Activated CD4-positive, CD25-positive, alpha-beta regulatory T cell treated with anti-CD3 and anti-CD28 coated beads, Interleukin-2, amount 50 U/mL, for 16 hours (primary cell): ENCODE results near the gene EFNB1.

Source experiments
- DNase-seq: peaks from one replicate; pipeline ENCODE4 v3.0.0-alpha.2; 2020; ENCODE audit warnings: low read depth, low spot score

EFNB1 gene

DNA sequence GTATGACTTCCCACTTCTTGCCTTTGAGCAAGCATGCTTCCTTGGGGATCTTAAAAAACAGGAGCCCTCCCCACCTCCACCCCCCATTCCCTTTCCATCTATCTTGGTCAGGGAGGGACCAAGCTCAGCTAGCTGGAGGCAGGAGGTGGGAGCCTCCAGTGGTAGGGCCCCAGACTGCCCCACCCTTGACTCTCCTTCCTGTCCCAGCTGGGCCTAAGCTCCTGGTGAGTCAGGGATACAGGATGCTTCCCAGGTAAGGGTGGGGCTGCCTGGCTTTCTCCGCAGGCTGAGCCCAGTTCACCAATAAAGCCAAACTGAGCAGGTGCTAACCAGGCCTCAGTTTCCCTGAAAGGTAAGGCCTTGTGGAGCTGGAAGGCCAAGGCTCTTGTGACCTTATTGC, 15.2 kb downstream of the EFNB1 start:
- DNase-seq, result no peak

DNA sequence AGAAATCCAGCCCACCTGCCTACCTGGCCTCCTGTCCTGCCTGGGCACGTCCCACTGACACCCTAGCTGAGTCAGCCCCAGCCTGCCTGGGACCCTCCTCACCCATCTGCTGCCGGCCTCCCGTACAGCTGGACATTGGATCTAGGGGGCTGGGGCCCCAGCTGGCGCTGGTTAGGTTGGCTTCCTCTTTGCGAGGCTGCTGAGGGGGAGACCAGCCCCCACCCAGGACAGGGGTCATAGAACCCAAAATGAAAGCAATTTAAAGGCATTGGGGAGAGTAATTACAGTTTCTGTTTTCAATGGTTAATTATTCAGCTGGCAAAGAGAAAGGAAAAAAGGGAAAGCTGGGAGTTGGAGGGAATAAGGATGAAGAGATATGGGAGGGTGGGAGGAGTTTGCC, 15.8 kb downstream of the EFNB1 start:
- no peak for DNase-seq

DNA sequence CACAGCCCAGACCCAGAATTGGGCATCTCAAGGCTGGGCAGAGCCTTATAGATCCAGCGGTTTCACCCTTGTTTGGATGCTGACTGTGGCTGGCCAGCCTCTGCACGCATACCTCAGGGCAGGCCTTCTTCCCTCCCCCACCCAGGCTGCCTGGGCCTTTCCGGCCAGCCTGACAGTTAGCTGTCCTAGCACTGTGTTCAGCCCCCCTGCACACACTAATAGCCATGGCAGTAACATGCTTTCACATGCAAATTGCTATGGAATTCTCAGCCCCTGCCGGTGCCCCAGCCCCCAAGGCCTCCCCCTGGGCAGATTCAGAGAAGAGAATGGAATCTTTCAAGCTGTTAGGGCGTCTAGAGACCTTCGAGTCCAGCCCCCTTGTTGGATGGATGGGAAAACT, 17.7 kb downstream of the EFNB1 start:
- no peak for DNase-seq

DNA sequence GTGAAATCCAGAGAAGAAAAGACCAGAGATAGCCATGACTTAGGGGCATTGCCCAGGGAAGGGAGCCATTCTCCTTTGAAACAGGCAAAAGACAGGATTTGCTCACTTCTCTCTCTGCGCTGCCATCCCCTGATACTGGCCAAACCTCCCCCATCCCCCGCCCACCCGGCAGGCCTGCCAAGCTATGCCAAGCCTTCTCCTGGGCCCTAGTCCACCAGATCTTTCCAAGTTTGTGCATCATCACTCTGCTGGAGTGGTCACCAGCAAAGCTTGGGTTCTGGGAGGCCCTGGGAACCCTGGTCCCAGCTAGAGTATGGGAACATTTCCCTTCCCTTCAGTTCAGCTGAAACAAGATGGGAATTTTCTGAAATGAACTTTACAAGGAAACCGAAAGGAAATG, 18.4 kb downstream of the EFNB1 start:
- DNase-seq, result no peak

DNA sequence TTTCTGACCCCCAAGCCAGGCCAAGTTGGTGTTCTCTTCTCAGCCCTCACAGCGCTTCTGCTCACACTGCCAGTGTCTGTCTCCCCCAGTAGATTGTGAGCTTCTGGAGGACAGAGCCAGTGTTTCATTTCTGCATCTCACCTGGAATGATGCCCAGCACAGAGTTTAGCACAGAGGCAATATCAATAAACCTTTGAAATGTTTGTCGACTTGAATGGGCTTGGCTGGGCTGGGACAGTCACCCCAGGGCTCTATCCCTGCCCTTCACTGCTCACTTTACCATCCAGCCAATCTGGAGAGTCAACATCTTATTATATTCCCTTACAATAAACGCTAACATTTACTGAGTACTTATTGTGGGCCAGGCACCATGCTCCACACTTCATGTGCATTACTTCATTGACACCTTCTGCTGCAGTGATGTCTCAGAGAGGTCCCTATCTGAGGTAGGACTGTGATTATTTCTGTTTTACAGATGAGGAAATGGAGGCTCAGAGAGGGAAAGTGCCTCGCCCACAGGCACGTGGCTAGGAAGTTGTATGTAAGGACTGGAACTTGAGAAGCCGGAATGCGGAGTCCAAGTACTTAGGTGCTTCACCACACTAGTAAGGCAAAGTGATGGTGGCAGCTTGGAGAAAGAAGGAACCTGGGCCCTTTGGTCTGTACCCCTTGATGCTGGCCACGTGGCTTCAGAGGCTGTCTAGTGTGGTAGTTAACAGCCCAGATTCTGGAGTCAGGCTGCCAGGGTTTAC, 19.5 kb downstream of the EFNB1 start:
- no peak for DNase-seq

DNA sequence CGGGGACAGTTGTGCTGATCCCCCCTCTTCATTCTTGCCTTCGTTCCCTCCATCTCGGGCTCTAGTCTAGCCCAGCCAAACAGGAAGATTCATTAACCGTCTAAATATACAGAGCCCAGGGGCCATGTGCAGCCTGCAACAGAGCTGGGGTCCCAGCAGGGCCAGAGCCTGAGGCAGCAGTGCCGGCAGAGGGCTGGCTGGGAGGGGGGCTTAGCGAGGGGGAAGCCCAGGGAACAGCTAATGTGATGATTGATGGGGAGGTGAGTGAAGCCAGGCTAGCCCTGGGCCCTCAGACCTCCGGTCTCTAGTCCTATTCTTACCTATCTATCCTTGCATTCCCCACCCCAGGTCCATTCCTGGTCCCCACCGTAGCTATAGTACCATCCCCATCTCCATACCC, 22.3 kb downstream of the EFNB1 start:
- no peak for DNase-seq

DNA sequence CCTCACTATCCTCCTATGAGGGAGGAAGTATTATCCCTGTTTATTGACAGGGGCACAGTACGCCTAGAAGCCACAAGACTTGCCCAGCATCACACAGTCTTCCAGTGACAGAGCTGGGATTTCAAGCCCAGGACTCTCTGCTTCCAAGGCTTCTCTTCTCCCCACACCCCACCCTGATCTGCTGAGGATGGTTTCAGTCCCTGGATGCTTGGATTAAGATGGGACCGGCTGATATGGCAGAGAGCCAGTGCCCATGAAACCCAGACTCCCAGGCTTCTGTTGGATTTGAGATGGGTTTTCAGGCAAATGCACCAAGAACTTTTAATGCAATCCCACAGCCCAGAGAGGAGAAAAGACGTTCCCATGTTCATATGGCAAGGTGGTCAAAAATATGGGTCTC, 23.2 kb downstream of the EFNB1 start:
- DNase-seq, result no peak

DNA sequence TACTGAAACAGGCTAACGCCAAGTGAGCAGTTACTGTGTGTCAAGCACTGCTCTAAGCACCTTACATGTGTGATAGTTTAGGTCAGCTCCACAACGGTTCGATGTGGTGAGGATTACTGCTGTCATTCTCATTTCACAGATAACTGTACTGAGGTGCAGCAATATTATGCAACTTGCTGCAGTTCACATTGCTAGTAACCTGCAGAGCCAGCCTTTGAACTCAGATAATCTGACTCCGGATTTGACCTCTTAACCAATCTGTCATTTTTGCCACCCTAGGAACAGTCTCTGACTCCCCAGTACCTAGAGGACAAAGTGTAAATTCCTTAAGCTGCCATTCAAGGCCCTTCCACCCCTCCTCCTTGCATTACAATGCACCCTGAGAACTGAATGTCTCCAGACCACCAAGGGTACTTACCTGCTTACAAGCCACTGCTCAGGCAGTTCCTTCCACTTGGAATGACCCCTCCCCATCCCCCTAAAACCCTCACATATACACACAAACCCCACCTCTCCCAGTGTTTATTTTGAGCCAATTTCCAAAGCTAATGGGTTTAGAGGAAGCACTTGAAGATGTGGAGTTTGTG, 24.9 kb downstream of the EFNB1 start:
- DNase-seq, result no peak

DNA sequence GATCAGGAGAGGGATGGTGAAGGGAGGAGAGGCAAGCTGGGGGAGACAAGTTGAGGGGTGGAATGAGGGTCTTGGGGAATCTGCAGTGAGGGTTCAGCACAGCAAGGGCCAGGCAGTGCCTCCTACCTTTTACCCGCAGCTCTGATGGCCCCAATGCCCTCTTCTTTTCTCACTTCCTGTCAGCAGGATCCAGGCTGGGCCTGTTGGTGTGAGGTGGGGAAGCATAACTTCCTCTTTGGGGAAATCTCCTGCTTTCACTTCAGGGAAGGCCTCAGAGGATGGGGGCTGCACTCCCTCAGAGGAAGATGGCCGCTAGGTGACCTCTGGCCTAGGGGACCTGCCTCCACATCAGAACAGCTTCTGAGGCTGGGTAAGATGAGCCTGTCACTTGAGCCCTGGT, 36.5 kb downstream of the EFNB1 start:
- DNase-seq, result no peak

DNA sequence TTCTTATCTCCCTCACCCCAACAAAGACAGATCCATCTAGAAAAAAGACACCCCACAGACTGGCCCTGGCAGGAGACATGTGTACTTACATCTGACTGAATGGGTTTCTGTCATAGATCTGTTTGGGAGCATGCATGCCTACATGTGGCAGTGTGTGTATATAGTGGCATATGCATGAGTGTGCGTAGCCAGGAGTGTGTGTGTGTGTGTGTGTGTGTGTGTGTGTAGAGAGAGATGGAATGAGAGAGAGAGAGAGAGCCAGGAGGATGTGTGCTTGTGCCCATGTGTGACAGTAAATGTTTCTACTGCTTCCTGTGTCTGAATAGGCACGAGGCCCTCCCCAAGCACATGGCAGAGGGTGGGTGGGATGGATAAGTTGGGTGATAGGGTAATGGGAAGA, 37.1 kb downstream of the EFNB1 start:
- DNase-seq, result no peak

DNA sequence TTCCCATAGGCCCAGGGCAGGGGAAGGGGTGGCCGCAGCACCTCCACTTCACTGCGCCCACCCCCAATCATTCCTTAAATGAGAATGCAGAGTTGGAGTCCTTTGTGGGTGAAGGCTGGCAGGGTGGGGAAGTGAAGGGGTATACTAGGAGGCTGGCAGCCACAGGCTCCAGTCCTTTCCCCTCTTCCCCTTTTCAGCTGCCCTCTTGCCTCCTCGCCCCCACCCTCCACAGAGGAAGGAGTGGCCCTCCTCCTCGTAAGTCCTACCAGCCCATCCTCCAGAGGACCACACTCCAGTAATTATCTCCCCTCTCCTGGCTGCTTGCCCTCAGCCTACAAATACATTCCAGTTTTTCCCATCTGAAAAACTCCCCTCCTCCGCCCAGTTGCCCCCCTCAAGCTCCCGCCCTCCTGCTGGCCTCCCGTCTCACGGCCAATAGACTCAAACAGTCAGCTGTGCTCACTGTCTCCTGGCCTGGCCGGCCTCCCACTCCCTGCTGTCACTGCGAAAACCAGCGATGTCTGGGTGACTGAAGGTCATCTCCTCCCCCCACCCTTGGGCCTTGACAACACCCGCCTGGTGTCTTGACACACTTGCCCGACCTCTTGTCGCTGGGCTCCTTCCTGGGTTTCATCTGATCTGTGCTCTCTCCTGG, 38.8 kb downstream of the EFNB1 start:
- no peak for DNase-seq

DNA sequence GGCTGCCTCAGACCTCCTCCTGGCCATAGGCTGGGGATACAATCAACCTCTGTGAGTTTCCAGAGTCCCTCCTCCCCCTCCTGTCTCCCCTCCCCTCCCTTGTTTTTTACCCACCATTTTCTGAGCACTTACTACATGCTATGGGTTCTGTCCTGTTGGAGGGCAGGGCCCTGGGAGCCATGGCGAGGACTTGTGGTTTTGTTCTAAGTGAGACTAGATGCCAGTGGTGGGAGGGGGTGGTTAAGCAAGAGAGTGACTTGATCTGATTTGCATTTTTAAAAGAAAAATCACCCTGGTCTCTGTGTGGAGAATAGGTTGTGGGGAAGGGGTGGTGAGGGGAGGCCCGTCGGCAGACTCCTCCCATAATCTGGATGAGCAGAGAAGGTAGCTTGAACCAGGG, 39.5 kb downstream of the EFNB1 start:
- DNase-seq, result no peak

DNA sequence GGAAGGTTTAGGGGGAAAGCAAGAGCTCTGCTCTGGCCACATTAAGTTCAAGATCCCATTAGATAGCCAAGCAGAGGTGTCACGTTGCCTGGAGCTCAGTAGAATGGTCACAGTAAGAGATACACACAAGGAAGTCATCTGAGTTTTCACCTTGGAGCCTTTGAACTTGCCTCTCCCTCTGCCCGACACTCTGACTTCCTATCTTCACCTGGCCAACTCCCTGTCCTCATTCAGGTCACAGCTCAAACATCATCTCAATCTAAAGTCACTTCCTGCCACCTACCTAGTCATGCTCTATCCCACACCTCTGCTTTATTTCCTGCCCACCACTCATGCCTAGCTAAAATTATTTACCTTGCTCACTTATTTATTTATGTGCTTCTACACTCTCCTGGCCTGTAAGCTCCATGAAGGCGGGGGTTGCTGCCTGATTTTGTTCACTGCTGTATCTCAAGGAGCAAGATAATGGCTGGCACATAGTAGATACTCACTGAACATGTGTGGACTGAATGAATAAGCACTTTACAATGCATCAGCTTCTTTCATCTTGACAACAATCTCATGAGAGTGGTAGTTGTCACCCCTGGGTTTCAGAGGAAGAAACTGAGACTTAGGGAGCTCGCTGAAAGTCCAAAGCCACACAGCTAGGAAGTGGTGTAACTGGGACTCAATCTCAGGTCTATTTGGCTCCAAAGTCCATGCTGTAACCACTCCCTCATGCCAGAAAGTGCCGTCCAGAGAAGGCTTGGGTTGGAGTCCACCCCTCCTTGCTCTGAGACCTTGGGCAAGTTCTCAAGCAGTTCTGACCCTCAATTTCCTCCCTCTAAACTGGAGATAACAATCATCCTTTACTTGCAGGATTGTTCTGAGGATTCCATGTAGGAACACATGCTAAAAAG, 40.3 kb downstream of the EFNB1 start:
- DNase-seq, result no peak

DNA sequence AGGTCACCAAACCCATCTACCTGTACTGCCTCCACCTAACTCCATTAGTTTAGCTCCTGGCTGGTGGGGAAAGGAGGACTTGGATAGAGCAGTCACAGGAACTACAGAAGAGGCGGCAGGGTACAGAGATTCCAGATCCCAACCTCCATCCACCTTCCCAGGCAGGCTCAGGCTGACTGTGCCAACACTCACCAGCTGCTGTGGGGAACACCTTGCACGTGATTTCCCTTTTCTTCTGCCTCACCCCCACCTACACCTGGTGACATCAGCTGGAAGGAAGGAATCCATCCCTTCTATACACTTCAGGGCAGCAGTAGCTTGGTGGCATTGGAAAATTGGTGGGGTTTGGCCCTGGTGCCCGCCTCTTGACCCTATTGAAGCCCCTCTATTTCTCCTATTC, 41.5 kb downstream of the EFNB1 start:
- DNase-seq, result no peak

DNA sequence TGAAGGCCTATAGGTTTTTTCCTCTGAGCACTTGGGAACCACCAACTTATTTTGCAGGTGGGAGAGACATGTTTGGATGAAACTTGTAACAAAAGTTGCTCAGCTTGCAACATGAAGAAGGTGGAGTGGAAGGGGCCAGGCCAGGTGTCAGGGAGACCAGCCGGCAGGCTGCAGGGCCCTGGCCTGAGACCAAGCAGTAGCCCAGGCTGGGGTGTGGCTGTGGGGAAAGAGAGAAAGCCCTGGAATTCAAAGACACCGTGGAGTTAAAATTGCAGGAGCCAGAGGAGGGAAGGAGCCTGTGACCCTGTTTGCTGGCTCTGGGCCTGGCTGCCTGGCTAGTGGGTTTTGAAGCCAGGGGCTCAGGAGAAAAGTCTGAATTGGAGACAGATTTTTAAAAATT, 43.4 kb downstream of the EFNB1 start:
- DNase-seq, result no peak

DNA sequence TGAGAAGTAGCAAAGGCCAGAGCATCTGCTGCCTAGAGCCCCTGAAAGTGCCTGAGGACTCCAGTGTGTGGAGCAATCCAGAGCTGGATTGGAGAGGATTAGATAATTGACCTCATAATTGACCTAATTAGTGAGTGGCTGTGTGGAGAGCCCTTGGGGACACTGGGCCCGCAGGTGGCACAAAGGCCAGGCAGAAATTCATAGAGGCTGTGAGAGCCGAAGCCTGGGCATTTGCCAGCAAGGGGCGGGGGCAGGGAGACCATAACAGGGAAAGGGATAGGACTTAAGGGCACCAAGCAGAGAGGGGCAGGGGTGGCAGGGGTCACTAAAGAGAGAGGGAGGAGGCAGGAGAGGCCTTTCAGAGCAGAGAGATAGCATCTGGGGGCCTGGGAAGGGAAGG, 45.3 kb downstream of the EFNB1 start:
- DNase-seq, result no peak

DNA sequence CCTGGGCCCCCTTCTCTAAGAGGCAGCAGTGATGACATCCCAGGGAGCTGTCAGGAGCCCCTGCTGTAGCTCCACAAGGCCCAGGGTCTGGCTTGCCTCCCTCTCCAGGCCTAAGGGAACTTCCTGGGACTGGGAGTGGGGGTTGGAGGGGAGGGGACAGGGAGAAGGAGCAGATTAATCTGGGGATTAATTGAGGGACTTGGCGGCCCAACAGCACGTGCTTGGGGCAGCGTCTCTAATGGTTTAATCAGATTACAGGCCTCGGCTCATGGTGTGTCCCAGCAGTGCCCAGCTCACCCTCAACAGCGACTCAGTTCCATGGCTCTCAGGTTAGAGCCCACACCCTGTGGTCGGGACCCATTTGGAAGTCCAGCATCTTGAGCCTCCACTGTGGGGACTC, 47.9 kb downstream of the EFNB1 start:
- no peak for DNase-seq

DNA sequence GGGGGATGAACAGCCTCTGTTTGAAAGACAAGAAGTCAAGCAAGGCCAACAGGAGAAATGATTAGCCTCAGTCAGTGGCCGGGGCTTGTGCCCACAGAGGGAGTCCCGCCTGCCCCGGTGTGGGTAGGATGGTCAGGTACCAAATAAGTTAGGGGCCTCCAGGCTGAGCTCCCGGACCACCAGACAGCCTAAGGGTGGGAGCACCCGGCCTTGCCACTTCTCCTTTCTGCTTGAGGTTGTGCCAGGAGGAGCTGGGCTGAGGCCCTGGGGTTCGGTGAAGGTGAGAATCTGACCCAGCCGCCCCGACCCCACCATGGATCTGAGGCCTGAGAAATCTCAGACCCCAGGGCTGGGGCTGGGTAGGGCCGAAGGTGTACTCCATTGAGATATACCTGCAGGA, 48.8 kb downstream of the EFNB1 start:
- DNase-seq, result no peak

DNA sequence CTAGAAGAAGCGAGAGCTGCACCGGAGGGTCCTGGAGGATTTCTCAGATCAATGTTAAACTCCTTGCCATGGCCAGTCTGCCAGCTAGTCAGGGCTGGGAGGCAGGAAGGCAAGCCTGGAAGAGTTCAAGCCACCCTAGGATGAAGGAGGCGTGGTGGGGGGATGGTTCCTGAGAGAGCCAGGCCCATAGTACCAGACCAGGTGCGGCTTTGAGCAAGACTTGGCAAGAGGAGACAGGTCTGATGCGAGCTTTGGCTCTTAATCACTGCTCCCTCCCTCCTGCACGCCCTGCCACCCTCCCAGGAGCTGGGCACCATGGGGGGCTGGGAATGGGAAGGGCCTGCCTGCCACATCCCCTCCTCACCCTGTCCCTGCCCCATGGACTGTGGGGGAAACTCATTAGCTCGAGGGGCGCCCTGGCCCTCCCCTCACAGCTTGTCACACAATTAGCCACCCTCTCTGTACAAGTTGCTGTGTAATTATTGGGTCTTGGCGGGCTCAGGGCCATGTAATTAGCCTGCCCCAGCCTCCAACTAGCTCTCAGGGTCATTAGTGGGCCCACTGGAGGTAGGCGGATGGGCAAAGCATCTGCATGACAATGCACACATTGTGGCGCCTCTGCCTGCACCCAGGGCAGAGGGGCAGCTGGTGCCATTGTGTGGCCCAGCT, 50.3 kb downstream of the EFNB1 start:
- DNase-seq, result no peak

DNA sequence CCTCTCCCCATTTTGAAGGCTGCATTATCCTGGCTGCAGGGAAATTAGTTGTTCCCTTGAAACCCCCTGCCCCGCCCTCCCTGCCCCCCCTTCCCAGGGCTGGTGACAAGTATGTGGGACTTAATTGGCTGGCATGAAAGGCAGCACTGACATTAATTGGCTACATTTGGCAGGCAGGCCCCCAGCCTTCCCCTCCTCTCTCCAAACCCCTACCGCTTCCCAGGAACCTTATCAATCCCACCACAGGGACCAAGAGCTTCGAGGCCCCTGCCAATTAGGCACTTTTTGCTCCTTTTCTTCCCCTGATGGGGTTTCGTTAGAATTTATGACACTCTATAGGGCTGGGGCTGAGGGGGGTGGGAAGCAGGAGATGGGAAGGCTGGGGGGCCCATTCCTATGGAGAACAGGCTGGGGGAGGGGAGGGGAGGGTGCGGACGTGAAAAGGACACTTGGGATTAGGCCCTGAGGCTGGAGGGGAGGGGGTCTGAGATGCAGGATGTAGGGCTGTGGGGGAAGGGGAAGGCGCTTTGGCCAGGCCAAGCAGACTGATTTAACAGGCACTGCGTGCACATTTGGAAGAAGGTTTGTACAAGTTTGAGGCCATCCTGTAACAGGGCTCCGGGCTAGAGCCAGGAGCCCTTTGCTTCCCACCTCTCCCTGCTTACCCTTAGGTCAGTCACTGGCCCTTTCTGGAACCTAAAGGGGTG, 52.2 kb downstream of the EFNB1 start:
- DNase-seq, result no peak

DNA sequence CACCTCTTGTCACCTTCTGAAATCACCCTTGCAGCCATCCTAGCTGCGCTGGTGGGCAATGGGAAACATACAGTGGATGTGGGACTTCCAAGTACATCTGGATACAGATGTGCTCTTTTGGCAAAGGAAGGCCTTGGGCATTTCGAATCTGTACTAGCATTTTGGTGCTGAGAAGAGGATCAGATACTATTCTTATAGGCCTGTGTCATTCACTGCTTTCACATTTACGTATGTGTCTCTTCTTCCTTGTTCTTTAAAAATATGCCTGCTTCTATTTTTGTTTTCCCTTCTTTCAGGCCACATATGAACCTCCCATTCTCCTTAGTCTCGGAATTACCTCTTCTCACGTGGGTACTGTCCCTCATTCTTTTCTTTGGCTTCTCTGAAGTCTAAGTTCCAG, 53.1 kb downstream of the EFNB1 start:
- DNase-seq, result no peak
